Stomach (tissue), 4 donors: ENCODE measurements around the gene CELF1.

Experiments
- EP300 ChIP-seq: sonication (generic); formaldehyde crosslinking; IDR thresholded peaks from one replicate; pipeline ENCODE4 v1.6.1; 2017; ENCODE audit warnings: antibody characterized with exemption
- POLR2A ChIP-seq, 4 donors: fragments of 450-650 bp; IDR thresholded peaks; one replicate each; pipeline ENCODE4 v1.6.1; 2016; ENCODE audit warnings: antibody characterized with exemption in 4 of 4, control low read depth in 2 of 4, mild to moderate bottlenecking in 1 of 4, moderate library complexity in 1 of 4
- TF ChIP-seq, protein P1 (sequence below), 7 experiments: fragments of 450-650 bp in 4 of 7; fragments of 200-600 bp in 3 of 7; sonication (generic) in 3 of 7; IDR thresholded peaks; one replicate each; pipeline ENCODE4 v1.5.1; 2016 to 2019; ENCODE audit warnings: antibody characterized with exemption in 7 of 7, control low read depth in 2 of 7, mild to moderate bottlenecking in 1 of 7

DNA sequence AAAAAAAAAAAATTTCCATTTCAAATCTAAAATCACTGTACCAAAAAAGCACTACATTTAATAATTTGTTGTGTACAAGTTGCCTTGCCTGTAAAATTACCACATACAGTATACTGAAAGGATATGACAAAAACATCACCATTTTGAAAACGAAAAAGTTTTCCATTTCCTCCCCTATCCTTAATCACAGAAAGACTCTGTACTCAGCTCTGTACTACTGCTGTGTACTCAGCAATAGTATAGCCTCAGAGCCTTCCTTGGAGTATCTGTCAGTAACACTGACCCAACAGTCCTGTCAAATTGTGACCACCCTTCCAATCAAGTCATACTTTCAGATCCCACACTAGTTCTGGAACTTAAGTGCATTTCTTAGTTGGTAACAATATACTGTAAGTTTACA lies 48.0 kb downstream of the CELF1 start:
- TF ChIP-seq, protein P1, sequence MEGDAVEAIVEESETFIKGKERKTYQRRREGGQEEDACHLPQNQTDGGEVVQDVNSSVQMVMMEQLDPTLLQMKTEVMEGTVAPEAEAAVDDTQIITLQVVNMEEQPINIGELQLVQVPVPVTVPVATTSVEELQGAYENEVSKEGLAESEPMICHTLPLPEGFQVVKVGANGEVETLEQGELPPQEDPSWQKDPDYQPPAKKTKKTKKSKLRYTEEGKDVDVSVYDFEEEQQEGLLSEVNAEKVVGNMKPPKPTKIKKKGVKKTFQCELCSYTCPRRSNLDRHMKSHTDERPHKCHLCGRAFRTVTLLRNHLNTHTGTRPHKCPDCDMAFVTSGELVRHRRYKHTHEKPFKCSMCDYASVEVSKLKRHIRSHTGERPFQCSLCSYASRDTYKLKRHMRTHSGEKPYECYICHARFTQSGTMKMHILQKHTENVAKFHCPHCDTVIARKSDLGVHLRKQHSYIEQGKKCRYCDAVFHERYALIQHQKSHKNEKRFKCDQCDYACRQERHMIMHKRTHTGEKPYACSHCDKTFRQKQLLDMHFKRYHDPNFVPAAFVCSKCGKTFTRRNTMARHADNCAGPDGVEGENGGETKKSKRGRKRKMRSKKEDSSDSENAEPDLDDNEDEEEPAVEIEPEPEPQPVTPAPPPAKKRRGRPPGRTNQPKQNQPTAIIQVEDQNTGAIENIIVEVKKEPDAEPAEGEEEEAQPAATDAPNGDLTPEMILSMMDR (IDR thresholded peaks at IDR 0.05): no peak
- no peak for TF ChIP-seq EP300
- TF ChIP-seq POLR2A (IDR thresholded peaks at IDR 0.05): no peak
